Fibroblast of the aortic adventitia (primary cell): ENCODE data around the gene CD226. TPM values are rescaled to one million over a fixed set of nuclear protein-coding genes. Genes with fewer than 3 reads are reported as not detected.
"Not testable (repeated sequence)": the region's sequence is repeated elsewhere in the genome, so short reads cannot be mapped to it uniquely, and the experiment has no call there.

ENCODE experiments used
- DNase-seq: peaks from one replicate; pipeline ENCODE4 v3.0.0-alpha.2; 2010; ENCODE audit warnings: low read depth
- H3K4me3 ChIP-seq: 2 replicates; pipeline ENCODE4 v1.5.1; 2011; ENCODE audit warnings: low read depth, mild to moderate bottlenecking, control low read depth, low read length, moderate library complexity
- total RNA-seq: library from RNA; depleted of rRNA; stranded (reverse); fragments of >200 nt; gene quantifications from 2 replicates; pipeline ENCODE4 v1.2.3, GENCODE V29; 2012; ENCODE audit warnings: low replicate concordance
- TF ChIP-seq, protein P1 (sequence below): IDR thresholded peaks from 2 replicates; pipeline ENCODE4 v1.5.1; 2011; ENCODE audit warnings: mild to moderate bottlenecking, low read length, control low read depth, inconsistent platforms; ENCODE audit not compliant: insufficient read depth

The CD226 gene
- total RNA-seq, 1 donor = 0.99 TPM

DNA sequence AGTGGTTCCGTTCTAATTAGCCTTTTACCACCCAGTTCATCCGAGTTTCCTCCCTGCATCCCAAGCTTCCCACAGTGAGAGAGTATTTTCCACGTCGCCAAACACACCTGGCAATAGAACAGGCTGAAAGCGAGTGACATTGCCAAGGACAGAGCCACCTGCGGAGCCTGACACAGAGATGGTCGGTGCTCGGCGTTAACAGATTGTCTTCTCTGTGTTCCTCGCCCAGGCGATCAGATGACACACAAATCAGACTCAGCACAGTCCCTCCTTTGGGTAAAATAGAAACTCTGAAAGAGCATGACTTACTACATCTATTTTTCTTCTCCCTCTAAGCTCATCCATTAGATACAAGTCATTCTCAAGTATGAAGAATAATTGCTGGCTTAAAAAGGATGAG, 107.7 kb downstream of the CD226 start:
- DNase-seq = no peak
- no peak overlapping the region for H3K4me3 ChIP-seq
- TF ChIP-seq, protein P1, sequence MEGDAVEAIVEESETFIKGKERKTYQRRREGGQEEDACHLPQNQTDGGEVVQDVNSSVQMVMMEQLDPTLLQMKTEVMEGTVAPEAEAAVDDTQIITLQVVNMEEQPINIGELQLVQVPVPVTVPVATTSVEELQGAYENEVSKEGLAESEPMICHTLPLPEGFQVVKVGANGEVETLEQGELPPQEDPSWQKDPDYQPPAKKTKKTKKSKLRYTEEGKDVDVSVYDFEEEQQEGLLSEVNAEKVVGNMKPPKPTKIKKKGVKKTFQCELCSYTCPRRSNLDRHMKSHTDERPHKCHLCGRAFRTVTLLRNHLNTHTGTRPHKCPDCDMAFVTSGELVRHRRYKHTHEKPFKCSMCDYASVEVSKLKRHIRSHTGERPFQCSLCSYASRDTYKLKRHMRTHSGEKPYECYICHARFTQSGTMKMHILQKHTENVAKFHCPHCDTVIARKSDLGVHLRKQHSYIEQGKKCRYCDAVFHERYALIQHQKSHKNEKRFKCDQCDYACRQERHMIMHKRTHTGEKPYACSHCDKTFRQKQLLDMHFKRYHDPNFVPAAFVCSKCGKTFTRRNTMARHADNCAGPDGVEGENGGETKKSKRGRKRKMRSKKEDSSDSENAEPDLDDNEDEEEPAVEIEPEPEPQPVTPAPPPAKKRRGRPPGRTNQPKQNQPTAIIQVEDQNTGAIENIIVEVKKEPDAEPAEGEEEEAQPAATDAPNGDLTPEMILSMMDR = no peak

DNA sequence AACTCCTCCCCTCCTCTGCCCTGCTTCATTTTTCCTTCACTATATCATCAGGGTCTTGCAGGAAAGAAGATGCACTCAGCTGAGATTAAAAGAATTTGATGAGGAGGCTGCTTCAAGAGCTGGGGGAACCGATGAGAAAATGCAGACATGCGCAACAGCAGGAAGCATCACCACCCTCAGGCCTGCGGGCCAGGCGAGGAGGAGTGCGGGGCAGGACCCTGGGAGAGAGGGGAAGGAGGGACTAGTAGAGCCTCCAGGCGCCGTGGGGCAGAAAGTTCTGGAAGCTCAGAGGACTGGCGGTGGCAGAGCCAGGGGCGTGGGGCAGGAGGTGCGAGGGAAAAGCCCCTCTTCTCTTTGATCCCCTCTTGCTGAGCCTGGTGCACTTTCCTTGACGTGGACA, 108.2 kb downstream of the CD226 start:
- DNase-seq = no peak
- TF ChIP-seq, protein P1 = no peak
- no peak overlapping the region for H3K4me3 ChIP-seq

DNA sequence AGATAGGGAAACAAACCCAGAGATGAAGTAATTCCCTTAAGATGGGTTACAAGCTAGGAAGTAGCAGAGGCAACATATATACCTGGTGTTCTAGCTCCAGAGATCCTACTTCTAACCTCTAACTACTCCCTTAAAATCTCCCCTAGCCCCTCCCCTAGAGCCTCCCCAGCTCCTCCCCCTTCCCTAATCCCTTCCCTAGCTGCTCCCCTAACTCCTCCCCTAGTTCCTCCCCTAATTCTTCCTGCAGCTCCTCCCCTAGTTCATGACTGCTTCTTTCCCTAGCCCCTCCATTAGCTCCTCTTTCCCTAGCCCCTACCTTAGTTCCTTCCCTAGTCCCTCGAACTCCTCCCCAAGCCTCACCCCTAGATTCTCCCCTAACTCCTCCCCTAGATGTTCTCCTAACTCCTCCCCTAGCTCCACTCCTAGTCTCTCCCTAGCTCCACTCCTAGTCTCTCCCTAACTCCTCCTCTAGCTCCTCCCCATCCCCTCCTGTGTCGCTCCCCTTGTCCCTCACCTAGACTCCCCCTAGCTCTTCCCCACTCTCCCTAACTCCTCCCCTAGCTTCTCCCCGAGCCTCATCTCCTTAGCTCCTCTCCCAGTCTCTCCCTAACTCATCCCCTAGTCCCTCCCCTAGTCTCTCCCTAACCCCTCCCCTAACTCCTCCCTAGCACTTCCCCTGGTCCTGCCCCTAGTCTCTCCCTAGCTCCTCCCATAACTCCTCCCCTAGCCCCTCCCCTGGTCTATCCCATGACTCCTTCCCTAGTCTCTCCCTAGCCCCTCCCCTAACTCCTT, 108.9 kb downstream of the CD226 start:
- TF ChIP-seq, protein P1 = no peak
- no peak overlapping the region for H3K4me3 ChIP-seq
- no peak for DNase-seq

DNA sequence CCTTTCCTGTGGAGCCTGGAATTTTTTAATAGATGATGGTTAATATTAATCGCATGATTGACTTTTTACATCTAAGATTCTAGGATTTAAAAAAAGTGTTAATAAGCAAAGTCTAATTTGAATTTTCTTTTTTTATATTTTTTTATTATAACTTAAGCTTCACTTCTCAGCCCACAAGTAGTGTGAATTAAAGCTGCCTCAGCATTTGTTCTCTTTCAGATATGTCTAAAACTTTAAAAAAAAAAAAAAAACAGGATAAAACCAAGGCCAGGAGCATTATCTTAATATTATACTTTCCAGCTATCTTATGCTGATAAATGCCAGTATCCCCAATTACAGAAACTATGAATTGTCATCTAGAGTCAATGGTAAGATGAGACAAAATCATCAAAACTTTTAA, 109.7 kb downstream of the CD226 start:
- no peak for DNase-seq
- TF ChIP-seq, protein P1 = no peak
- H3K4me3 ChIP-seq = no peak overlapping the region

DNA sequence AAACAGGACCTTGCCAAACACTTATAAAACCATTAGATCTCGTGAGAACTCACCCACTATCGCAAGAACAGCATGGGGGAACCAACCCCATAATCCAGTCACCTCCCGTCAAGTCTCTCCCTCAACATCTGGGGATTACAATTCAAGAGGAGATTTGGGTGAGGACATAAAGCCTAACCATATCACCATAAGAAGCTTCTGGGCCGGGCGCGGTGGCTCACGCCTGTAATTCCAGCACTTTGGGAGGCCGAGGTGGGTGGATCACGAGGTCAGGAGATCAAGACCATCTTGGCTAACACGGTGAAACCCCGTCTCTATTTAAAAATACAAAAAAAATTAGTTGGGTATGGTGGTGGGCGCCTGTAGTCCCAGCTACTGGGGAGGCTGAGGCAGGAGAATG, 112.7 kb downstream of the CD226 start:
- DNase-seq, H3K4me3 ChIP-seq: not testable (repeated sequence)

DNA sequence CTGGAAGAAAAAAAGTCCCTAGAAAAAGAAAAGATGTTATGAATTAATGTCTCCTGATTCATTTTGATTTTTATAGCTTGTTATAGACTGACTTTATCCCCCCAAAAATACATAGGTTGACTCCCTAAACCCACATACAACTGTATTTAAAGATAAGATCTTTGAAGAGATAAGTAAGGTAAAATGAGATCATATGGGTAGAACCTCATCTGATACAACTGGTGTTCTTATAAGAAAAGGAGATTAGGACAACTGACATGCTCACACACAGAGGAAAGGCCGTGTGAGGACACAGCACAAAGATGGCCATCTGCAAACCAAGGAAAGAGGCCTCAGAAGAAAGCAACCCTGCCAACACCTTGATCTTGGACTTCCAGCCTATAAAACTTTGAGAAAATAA, 117.5 kb downstream of the CD226 start:
- TF ChIP-seq, protein P1 = no peak
- DNase-seq = no peak
- H3K4me3 ChIP-seq = no peak overlapping the region

DNA sequence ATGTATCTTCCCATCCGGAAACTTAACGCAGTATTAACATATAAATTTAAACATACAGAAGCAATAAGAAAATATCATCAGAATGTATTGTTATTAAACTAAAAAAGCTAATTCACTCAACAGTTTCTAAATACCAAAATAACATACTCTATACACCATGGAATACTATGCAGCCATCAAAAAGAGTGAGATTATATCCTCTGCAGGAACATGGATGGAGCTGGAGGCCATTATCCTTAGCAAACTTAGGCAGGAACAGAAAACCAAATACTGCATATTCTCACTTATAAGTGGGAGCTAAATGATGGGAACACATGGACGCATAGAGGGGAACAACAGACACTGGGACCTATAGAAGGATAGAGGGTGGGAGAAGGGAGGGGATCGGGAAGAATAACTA, 127.1 kb downstream of the CD226 start:
- no peak for DNase-seq
- TF ChIP-seq, protein P1 = no peak
- no peak overlapping the region for H3K4me3 ChIP-seq
